Measurements from ENCODE around the gene KRT23.

KRT23 gene

DNA sequence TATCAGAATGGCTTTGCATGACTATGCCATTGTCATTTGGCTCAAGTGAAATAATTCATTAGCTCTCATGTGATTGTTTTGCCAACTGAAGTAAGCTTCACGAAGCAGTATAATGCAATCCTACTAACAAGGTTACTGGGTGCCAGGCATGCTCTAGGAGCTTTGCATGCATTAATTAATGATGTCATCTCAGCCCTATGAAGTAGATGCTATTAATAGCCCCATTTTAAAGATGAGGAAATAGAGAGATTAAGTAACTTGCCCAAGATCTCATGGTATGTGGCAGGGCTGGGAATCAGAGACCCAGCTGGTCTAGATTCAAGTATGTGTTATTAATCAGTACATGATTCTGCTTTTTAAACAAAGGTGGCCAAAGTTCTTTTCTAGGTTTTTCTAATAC, 15.2 kb upstream of the KRT23 start:
- POLR2A ChIA-PET: no interaction called here
- TF ChIP-seq ZBTB21 (tag by site-specific recombination; IDR thresholded peaks at IDR 0.05): 0 out of 2 replicates have a peak, but pooled peaks have one; percentile 24
- no peak for TF ChIP-seq ZNF433 (tag by site-specific recombination; IDR thresholded peaks at IDR 0.05; ENCODE audit: low read depth)
- TF ChIP-seq, protein P1, sequence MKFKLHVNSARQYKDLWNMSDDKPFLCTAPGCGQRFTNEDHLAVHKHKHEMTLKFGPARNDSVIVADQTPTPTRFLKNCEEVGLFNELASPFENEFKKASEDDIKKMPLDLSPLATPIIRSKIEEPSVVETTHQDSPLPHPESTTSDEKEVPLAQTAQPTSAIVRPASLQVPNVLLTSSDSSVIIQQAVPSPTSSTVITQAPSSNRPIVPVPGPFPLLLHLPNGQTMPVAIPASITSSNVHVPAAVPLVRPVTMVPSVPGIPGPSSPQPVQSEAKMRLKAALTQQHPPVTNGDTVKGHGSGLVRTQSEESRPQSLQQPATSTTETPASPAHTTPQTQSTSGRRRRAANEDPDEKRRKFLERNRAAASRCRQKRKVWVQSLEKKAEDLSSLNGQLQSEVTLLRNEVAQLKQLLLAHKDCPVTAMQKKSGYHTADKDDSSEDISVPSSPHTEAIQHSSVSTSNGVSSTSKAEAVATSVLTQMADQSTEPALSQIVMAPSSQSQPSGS (tag by site-specific recombination; IDR thresholded peaks at IDR 0.05; ENCODE audit: low read depth): peak; percentile 56; the same call in 1 of the 2 replicates
- Histone ChIP-seq H3K36me3 (ENCODE audit: control insufficient read depth in 2 of 2, insufficient read depth in 1 of 2, low read length in 2 of 2) (no peaks in the 10 kb centered on the region), H3K4me3 (ENCODE audit: low read depth, low read length) (no peak overlapping the region), H3K9me3 (ENCODE audit: control insufficient read depth, insufficient read depth, low read depth, low read length) (no peaks in the 10 kb centered on the region), H3K27ac (ENCODE audit: extremely low read depth, low read depth, low read length) (no peak overlapping the region), H3K4me1 (ENCODE audit: control insufficient read depth, insufficient read depth, low read length) (no peaks in the 10 kb centered on the region)
- CTCF ChIA-PET: interaction anchor here (0.8 kb wide), 1 partner anchor 9 kb away, joined by 7 read pairs; no protein-coding TSS in a partner anchor

DNA sequence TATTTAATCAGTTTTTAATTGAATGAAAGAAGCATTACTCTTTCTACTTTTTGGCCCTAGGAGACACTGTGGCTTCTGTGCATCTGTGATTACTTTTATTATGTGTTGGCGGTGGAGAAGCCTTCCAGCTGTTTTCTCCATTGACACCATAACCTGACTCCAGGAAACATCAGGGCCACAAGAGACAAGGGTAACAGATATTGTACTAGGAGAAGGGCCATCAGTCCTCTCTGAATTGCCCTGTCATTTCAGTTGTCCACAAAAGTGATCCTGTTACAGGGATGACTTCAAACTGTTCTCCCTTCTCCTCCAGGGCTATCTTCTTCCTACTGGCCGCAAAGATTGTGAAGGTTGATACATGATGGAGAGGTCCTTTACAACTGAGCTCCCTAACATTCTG, 14.7 kb upstream of the KRT23 start:
- Histone ChIP-seq H3K4me1 (ENCODE audit: control insufficient read depth, insufficient read depth, low read length) (no peaks in the 10 kb centered on the region), H3K36me3 (ENCODE audit: control insufficient read depth in 2 of 2, insufficient read depth in 1 of 2, low read length in 2 of 2) (no peaks in the 10 kb centered on the region), H3K27ac (ENCODE audit: extremely low read depth, low read depth, low read length) (no peak overlapping the region), H3K9me3 (ENCODE audit: control insufficient read depth, insufficient read depth, low read depth, low read length) (no peaks in the 10 kb centered on the region), H3K4me3 (ENCODE audit: low read depth, low read length) (no peak overlapping the region)
- no peak for TF ChIP-seq AEBP2 (tag by site-specific recombination; IDR thresholded peaks at IDR 0.05; ENCODE audit: borderline replicate concordance)
- TF ChIP-seq ZXDB (tag by site-specific recombination; IDR thresholded peaks at IDR 0.05): no peak
- TF ChIP-seq MEIS1 (CRISPR knock-in tag; IDR thresholded peaks at IDR 0.05; ENCODE audit: borderline replicate concordance): no peak
- no peak for TF ChIP-seq ZNF398 (tag by site-specific recombination; IDR thresholded peaks at IDR 0.05)
- no peak for TF ChIP-seq EGR2 (tag by site-specific recombination; IDR thresholded peaks at IDR 0.05; ENCODE audit: low read depth)
- no peak for TF ChIP-seq OVOL3 (tag by site-specific recombination; IDR thresholded peaks at IDR 0.05)
- no peak for TF ChIP-seq KLF10 (tag by site-specific recombination; IDR thresholded peaks at IDR 0.05)
- no peak for TF ChIP-seq SP2 (tag by site-specific recombination; IDR thresholded peaks at IDR 0.05)
- no peak for TF ChIP-seq ZNF10 (tag by site-specific recombination; IDR thresholded peaks at IDR 0.05)
- TF ChIP-seq ZFP3 (tag by site-specific recombination; IDR thresholded peaks at IDR 0.05; ENCODE audit: low read depth): no peak
- no peak for TF ChIP-seq ZNF174 (tag by site-specific recombination; IDR thresholded peaks at IDR 0.05)
- no peak for TF ChIP-seq ZNF248 (tag by site-specific recombination; IDR thresholded peaks at IDR 0.05)
- no peak for TF ChIP-seq TCF7L2 (IDR thresholded peaks at IDR 0.05; ENCODE audit: borderline replicate concordance, low read depth, low read length)
- no peak for TF ChIP-seq YY2 (tag by site-specific recombination; IDR thresholded peaks at IDR 0.05)
- no peak for TF ChIP-seq ZNF692 (tag by site-specific recombination; IDR thresholded peaks at IDR 0.05)
- no peak for TF ChIP-seq ZNF18 (tag by site-specific recombination; IDR thresholded peaks at IDR 0.05)
- ChIA-PET CTCF (interaction anchor here (0.6 to 0.8 kb wide), 2 partner anchors 10 to 186 kb away, joined by 3 to 7 read pairs; no protein-coding TSS in a partner anchor), POLR2A (no interaction called here)

Data from HEK293 (cell line).